Measurements from ENCODE around the gene FOXJ3.

DNA sequence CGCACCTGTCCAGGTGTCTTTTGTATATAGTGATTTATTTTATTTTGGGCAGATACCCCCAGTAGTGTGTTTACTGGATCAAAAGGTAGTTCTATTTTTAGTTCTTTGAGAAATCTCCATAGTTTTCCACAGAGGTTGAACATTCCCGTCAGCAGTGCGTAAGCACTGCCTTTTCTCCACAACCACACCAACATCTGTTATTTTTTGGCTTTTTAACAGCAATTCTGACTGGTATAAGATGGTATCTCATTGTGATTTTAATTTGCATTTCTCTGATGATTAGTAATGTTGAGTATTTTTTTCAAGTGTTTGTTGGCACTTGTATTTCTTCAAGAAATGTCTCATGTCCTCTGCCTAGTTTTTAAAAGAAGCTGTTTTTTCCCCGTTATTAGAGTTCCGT, 39.2 kb downstream of the FOXJ3 start:
- TF ChIP-seq, protein P1, sequence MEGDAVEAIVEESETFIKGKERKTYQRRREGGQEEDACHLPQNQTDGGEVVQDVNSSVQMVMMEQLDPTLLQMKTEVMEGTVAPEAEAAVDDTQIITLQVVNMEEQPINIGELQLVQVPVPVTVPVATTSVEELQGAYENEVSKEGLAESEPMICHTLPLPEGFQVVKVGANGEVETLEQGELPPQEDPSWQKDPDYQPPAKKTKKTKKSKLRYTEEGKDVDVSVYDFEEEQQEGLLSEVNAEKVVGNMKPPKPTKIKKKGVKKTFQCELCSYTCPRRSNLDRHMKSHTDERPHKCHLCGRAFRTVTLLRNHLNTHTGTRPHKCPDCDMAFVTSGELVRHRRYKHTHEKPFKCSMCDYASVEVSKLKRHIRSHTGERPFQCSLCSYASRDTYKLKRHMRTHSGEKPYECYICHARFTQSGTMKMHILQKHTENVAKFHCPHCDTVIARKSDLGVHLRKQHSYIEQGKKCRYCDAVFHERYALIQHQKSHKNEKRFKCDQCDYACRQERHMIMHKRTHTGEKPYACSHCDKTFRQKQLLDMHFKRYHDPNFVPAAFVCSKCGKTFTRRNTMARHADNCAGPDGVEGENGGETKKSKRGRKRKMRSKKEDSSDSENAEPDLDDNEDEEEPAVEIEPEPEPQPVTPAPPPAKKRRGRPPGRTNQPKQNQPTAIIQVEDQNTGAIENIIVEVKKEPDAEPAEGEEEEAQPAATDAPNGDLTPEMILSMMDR (IDR thresholded peaks at IDR 0.05 in 8 of 11, conservative IDR thresholded peaks at IDR 0.05 in 3 of 11) = no peak
- TF ChIP-seq POLR2AphosphoS5 (IDR thresholded peaks at IDR 0.05) = no peak

Measured in spleen (tissue), 7 donors.